Left colon (tissue), 2 donors: ENCODE measurements around the gene LPP. TPM values are rescaled to one million over a fixed set of nuclear protein-coding genes. Genes with fewer than 3 reads are reported as not detected.
"Not testable (repeated sequence)": the region's sequence is repeated elsewhere in the genome, so short reads cannot be mapped to it uniquely, and the experiment has no call there.

Source experiments
- ATAC-seq: fragments of 200-7000 bp; cut with Tn5 transposase; one replicate; pipeline ENCODE4 v1.9.1; 2020; ENCODE audit warnings: mild to moderate bottlenecking, moderate library complexity
- DNase-seq, 2 donors: peaks; one replicate each; pipeline ENCODE4 v3.0.0-alpha.2; 2020
- intact Hi-C, 2 donors: fragments of 100-400 bp; cut with DNase I in 1 of 2; cut with micrococcal nuclease in 1 of 2; formaldehyde crosslinking; loops; one replicate each; pipeline versions ENCODE4 v1.11.2 to v1.14.0; 2022; cut with DNase I, micrococcal nuclease
- long read RNA-seq: library from polyadenylated mRNA; unstranded; transcript quantifications from one replicate; pipeline ENCODE4 v2.0.0, GENCODE V29; 2021
- total RNA-seq, 2 donors: library from RNA; stranded (reverse); fragmentation: NEBNext Ultra II Directional; extraction: Animal tissue kit (Norgen Biotek cat#: 25700); gene quantifications; one replicate each; pipeline ENCODE4 v1.2.1, GENCODE V29; 2021
- donor health status: DM: no; HTN: no; CAD: no.
- donor health status: DM: yes; HTN: yes; CAD: no.

Gene LPP, protein sequence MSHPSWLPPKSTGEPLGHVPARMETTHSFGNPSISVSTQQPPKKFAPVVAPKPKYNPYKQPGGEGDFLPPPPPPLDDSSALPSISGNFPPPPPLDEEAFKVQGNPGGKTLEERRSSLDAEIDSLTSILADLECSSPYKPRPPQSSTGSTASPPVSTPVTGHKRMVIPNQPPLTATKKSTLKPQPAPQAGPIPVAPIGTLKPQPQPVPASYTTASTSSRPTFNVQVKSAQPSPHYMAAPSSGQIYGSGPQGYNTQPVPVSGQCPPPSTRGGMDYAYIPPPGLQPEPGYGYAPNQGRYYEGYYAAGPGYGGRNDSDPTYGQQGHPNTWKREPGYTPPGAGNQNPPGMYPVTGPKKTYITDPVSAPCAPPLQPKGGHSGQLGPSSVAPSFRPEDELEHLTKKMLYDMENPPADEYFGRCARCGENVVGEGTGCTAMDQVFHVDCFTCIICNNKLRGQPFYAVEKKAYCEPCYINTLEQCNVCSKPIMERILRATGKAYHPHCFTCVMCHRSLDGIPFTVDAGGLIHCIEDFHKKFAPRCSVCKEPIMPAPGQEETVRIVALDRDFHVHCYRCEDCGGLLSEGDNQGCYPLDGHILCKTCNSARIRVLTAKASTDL
- 100 to 1,000 TPM; 228 to 258 TPM for total RNA-seq
- long read RNA-seq, partial matches to known transcripts: 33 of 62 reads
- long read RNA-seq, other reads (novel, unspliced or antisense): 29 of 62 reads

DNA sequence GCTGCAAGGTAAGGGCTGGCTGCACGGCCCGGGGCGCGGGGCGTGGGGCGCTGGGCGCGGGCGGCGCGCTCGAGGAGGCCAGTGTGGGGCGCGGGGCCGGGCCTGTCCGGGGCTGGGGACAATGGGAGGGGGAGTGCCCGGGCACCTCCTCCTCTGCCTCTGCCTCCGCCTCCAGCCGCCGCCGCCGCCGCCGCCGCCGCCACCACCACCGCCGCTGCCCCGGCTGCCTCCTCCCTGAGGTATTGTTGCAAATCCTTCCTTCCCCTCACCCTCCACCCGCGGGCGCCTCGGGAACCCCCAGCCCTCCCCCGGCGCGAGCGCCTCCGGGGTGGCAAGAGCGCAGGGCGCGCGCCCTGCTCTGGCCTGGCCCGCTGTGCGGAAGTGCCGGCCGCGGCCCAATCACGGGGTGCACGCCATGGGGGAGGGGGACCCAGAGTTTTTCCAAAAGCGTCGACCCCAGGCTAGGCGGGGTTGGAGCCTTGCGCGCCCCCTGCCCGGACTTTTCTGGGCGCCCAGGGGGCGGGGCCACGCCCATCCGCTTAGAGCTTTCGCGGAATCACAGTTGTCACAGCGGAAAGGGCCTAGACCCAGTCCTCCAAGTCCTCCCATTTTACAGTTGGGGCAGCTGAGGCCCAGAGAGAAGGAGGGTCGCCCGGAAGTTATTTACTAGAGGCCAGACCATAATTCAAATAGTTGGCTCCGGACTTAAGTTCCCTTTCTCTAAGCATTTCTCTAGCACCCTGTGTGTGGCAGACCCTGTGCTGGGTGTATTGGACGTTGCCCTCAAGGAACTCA lies at the start of gene LPP:
TSS of gene LPP (plus strand) at position 144 of the 795 bp plus-strand sequence. CDS start 251,964 bp downstream, outside the sequence.
- peak; percentile 74 for ATAC-seq
- intact Hi-C loops: loop anchor here in 1 of 2 donors (10.0 kb wide), 1 partner anchor 409 kb away; the partner anchor contains the start of gene BCL6
- DNase-seq: peak; percentile 78 to 82

DNA sequence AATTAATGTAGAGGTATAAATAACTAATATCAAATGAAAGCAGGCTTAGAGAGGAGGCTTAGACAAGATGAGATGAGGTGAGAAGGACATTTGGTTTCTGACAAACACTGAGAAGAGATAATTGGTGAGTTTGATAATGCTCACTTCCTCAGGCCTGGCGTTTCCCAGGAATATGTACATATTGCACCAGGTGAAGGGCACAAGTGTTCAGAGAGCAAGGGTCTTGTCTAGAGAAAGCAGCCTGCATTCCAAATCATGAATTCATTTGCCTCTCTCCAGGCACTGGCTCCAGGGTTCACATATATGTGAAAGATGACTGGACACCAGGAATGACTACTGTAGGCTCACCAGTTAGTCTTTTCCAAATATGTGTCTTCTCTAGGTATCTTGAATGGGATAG lies 48.0 kb upstream of the LPP start:
- intact Hi-C loops: no loop called here
- ATAC-seq (no peak), DNase-seq (no peak)

DNA sequence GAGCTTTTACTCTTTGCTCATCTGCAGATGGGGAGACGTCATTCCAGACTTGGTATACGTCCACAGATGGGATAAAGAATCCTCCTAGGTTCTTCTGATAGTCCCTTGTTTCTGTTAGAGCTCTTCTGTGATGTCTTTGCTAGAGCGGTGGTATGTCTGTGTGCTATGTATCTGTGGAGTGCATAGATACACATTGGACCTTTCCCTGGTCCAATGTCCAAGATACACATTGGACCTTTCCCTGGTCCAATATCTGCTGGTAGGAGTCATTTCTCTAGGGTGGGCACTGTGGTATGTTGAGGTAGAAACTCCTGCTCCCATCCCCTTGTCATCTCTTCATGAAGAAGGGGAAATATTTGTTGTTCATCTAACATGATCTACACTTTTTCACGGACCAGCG lies 47.5 kb upstream of the LPP start:
- intact Hi-C loops: no loop called here

DNA sequence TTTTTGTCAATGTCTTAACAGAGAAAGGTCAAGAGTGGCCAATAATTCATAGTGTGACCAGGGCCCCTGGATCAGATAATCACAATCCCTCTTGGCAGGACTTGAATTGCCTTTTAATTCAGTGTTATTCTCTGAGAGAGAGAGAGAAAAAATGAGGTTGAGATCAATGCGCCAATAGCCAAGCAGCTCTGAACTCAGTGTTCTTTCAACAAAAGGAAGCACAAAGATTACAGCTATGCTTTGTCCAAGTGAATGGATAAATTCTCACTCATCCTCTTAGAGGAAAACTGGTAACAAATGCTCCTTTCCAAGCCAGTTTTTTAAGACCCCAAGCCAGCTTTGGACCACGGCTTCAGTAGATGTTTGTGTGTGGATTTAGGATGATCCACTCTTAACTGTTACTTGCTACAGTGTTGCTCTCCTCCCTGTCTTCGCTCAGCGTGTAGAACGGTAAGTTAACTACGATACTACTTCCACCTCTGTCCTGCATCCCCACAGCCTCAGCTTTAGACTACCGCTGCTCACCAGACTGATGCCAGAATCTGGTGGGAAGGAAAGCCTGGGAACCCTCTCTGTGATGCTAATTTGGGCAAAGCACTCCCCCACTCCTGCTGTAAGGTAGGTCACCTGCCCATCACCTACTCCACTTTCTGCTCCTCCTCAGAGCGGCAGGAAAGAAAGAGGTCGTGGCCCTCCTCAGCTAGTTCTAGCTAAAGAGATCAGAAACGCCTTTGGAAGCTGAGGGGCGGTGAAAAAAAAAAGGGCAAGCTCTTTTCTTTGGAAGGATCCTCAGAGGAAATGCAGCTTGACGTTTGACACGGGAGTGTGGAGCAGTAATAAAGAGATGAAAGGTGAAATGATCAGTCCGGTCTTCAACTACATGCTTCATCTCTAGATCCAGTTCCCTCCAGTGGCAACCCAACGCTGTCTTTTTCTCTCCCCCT lies 46.8 kb upstream of the LPP start:
- ATAC-seq: no peak
- DNase-seq: no peak
- intact Hi-C loops: no loop called here

More for the DNA sequence above, 47.5 kb upstream of the LPP start:
- no peak for DNase-seq
- no peak for ATAC-seq

DNA sequence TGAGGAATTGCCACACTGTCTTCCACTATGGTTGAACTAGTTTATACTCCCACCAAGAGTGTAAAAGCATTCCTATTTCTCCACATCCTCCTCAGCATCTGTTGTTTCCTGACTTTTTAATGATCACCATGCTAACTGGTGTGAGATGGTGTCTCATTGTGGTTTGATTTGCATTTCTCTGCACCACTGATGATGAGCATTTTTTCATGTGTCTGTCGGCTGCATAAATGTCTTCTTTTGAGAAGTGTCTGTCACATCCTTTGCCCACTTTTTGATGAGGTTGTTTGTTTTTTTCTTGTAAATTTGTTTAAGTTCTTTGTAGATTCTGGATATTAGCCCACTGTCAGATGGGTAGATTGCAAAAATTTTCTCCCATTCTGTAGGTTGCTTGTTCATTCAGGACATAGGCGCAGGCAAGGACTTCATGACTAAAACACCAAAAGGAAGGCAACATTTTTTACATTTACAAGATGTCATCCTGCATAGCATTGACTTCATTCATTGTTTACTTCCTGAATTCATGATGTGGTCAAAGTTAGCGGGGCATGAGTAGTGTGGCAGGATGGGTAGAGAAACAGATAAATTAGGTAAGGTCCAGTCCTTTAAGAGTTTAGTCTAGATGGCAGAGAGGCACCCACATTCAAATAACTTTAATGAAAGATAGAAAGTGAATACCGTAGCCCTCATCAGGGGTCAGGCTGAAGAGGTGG lies 45.1 kb upstream of the LPP start:
- ATAC-seq (no peak), DNase-seq (no peak)
- intact Hi-C loops: no loop called here

DNA sequence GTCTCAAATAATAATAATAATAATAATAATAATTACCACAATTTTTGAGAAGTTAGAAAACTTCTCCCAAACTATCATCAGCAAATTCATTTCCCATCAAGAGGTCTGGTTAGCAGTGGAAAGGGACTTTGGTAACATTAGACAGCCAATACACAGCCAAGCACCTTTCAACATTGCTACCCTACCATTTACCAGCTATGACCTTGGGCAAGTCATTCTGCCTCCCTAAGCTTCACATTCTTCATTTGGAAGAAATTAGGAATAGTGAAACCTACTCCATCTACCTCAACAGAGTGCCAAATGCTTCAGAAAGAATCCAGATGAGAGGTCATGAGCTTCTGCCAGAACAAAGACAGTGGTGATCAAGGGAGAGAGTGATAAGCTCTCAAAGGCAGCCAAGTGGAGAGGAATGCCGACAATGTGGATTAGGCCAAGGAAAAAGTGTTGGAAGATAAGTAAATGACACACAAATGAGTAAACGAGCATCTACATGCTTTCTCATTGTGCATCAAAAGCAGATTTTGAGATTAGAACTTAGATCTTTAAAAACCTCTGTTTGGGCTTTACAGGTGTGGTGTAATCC lies 42.9 kb upstream of the LPP start:
- DNase-seq (no peak), ATAC-seq (no peak)
- intact Hi-C loops: no loop called here

DNA sequence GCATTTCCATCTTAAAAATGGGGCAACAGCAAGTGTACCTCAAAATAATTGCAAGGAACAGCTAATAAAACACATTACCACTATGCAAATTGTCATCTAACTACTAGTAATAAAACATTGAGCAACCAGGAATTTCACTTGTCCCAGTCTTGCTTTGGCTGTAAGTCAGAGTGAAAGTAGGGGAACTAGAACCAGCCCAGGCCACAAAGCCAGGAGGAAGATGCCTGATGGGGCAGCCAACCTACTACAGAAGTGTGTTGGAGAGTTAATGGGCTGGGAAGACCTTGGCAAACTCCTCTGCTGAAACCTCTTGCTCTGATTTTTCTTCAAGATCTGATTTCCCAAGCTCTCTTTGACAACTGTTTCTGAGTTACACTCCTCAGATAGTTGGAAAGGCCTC lies 40.2 kb upstream of the LPP start:
- DNase-seq (no peak), ATAC-seq (no peak)
- intact Hi-C loops: no loop called here

DNA sequence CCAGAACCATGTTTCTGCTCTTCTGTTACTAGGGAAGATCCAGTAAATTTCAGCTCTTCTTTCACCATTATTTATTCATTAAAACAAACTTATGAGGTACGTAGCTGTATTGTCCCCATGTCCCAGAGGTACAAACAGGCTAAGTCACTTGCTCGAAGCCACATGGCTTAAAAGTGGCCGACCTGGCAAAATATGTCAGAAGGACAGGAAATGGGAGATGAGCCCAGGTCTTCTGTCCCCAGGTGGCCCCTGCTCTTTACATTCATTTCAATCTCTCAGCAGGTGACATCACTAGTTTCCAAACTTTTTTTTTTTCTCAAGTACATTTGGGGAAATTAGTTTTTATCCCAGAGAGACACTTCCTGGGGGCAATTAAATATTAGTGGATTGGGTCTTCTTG lies 34.1 kb upstream of the LPP start:
- intact Hi-C loops: no loop called here
- no peak for ATAC-seq
- no peak for DNase-seq

DNA sequence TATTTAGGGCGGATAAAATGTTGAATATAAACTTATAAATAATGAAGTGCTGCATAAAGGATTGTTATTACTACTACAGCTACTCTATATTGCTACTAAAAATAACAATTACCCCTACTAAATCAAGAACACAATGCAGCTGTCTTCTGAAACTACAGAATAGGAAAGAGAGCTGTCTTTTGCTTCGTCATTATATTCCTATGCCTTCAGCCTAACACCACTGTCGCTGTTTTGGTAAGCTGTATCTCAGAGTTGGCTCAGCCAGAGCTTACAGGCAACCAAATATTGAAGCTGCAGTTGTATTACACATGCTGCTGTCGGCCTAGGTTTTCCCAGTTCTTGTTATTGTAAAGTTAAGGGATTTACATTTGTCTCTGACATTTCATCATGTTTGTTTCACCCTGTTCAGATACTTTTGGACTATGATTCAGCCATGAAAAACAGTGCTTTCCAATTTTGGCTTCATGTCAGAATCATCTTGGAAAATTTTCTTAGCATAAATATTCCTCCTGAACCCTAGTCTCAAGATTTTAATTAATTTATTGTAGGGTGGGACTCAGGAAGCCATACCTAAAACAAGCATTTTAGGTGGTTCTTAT lies 31.3 kb upstream of the LPP start:
- intact Hi-C loops: no loop called here
- ATAC-seq (no peak), DNase-seq (no peak)

DNA sequence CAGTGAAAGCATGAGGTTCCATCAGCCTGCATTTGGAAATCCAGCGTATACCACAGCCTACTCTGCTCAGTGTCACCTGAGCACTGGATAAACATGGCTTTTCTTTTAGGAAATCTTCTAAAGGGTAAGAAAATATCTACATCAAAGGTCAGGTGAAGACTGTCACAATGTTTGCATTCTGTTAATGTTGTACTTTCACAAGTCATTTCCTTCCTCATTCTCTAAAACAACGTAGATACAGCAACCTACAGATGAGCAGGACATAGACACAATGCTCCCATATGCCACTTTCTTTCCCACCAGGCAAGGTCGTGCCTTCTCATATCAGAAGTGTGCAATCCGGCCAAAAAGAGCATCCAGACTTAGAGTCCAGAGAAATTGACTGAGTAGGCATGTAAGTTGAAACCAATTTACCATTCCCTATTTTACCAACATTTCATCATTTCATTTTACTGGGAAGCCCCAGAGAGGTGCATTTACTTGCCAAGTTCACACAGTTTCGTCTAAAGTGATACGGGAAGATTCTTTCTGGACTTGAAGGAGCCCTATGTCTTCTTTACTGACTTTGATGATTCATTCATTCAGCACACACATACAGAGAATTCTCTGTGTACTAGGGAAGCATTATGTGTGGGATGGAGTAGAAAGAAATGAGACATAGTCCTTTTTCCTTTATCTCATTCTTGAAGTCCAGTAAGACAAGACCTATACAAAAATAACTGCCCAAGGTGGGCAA lies 30.6 kb upstream of the LPP start:
- ATAC-seq: peak; percentile 80
- intact Hi-C loops: no loop called here
- DNase-seq: no peak

DNA sequence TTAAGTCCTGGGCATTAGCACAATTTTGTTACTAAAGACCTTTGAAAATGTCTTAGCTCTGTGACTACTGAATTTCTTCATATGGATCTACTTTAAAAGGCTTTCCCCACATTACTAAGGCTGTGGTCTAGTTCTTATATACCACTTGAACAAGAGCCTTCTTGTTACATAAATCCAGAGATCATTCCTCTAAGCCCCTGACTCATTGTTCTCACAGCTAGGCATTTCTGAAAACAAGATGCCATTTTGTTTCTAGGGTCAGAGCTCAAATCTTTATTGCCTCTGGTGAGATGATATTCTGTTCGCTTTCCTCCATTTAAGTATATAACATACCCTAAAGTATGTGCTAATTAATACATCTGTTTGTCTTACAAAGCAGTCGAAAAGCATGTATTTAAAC lies 29.8 kb upstream of the LPP start:
- intact Hi-C loops: no loop called here
- DNase-seq: no peak
- no peak for ATAC-seq

DNA sequence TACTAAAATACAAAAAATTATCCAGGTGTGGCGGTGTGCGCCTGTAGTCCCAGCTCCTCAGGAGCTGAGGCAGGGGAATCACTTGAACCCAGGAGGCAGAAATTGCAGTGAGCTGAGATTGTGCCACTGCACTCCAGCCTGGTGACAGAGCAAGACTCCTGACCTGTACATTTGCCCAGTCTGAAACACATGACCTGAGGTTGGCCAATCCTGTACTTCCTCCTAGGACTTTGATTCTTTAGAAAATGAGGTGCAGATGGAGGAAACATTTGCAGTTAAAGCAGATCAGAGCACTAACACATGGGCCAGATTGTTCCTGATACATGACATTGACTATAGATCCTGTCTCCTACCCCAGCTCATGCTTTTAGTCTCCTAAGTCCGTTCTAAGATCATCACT lies 28.9 kb upstream of the LPP start:
- no peak for DNase-seq
- intact Hi-C loops: no loop called here
- peak; percentile 64 for ATAC-seq

DNA sequence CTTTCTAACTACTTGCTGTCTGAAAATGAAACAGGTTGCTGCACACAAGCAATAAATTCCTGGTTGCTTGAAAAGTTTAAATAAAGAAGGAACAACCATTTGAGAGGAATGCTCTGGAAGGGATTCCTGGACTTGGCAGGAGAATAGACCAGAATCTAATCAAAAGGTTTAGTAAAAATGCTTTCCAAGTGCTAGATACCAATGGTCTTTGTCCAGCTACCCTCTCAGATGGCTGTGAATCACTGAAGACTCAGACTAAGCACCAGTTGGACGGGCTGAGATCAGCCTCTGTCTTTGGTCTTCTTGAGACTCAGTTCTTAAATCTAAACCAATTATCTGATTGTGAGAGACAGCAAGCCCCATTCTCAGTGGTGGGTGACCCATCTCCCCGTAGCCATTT lies 27.7 kb upstream of the LPP start:
- intact Hi-C loops: no loop called here
- DNase-seq (no peak), ATAC-seq (no peak)

DNA sequence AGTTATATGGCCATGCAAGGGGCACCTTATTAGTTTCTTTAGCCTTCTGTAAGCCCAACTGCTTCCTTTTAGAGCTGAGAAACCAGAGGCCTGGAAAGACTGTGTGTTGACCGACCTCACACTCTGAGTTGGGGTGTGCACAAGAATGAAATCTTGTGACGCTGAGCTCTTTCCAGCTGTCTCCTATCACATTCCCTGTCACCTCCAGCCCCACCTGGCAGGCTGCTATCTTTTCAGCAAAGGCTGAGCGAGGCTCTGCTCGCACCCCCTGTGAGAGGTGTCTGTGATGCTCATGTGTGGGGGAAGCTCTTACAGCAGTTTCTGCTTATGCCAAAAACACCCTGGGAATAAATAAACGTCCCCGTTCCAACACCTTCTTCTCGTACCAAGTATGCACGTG lies 27.0 kb upstream of the LPP start:
- ATAC-seq (no peak), DNase-seq (no peak)
- intact Hi-C loops: no loop called here

DNA sequence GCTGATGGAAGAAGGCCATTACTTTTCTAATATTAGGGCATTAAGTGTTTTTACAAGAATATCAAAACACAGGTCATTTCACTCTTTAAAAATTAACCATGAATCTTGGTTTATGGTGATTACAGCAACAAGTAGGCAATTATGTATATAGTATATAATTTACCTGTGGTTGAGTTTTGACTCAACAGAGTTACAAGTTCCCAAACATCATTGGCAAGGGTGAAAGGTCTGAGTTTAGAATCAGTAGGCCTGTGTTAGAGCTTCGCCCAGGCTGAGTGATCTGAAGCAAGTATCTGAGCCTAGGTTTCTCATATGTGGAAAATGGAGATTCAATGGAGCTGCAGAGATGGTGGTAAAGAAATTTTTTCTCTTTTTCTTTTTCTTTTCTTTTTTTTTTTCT lies 25.1 kb upstream of the LPP start:
- DNase-seq (no peak), ATAC-seq (peak; percentile 66)
- intact Hi-C loops: no loop called here

DNA sequence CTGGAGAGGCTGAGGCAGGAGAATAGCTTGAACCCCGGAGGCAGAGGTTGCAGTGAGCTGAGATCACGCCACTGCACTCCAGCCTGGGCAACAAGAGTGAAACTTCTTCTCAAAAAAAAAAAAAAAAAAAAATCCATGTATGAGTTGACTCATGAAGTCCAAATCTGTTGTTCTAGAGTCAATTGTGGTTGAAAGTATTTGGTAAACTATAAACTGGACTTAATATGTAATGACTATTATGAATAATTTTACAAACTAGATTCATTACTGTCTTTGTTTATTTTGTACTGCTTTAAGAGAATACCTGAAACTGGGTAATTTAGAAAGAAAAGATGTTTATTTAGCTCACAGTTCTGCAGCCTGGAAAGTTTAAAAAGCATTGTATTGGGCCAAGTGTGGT lies 22.9 kb upstream of the LPP start:
- intact Hi-C loops, ATAC-seq, DNase-seq: not testable (repeated sequence)

DNA sequence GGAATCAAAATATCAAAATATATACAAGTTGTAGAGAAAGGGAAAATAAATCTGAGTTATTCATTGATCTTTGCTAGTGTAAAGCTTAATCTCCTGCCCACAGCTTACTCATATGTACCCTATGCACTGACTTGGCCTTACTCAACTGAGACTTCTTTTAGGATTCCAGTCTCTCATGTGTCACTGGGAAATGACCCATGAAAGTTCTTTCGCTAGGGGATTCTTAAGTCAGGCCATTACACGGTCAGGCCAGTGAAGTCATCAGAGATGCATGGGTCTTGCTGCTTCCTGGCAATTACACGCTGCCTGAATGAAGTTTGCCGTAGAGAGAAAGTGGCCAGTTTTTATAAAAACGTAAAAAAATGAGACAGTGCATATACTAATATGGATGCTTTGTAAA lies 20.7 kb upstream of the LPP start:
- intact Hi-C loops: no loop called here
- ATAC-seq: no peak
- no peak for DNase-seq
